Measurements from ENCODE around the gene C9orf72. TPM values are rescaled to one million over a fixed set of nuclear protein-coding genes. Genes with fewer than 3 reads are reported as not detected.
A peak's percentile ranks its signal among the peaks of the same experiment; 100 is the strongest.

Gene C9orf72
- total RNA-seq, 1 donor, result 6.5 TPM

DNA sequence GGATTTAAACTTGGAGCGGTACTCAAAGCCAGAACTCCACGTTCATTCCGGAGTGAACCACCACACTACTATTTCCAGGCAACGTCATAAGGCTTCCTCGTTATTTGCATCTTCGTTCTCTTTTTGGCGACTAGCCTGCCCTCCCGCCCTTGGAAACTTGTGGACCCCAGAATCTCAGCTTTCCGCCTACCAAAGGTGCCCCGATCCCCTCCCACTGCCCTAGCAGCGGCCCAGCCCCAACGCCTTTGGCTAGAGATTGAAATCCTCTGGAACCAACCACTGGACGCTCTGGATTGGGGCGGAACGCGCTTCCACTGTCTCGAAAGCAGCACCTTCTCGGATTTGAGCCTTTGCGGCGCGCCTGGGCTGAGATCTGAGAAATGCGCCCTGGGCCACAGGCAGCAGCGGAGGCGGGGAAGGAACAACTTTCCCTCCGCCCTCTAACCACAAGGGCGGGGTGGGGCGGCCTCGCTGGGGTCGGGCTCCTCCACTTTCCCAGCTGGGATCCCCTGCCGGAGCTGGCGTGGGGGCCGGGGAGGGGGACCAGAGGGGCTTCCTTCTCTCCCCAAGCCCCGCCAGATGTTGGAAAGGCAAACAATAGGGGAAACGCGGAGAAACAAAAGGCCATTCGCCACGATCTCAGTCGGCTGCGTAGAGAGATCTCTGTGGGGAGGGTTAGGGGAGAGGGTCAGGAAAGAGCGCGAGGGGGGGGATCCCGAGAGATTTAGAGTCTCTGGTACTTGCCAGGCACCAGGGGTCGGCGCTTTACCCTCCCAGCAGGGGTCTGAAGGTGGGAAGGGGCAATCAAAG is 45.0 kb downstream of the C9orf72 start:
- DNase-seq (ENCODE audit: insufficient read length, low spot score, missing footprints), result peak; percentile 78

DNA sequence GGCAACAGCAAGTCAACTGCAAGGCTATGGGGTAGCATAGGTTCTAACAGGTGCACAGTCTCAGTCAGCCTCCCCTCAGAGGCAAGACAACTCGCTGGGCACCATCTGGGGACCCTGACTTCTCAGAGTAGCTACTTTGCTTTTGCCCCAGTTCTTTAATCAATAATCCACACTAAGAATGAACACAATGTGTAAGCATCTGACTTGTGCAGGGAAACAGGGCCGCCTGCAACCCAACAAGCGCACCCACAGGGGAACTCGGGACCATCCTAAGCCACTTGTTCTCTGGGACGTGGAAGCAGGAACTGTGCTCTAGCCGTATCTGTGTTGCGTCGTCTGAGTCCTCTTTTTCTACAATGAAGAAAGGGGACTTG is 45.6 kb downstream of the C9orf72 start:
- H3K27ac ChIP-seq (ENCODE audit: low read depth, low read length), result no peak overlapping the region
- peaks cover 39% of the 10 kb centered on the region for H3K27me3 ChIP-seq (ENCODE audit: insufficient read depth, low read length)
- H3K36me3 ChIP-seq (ENCODE audit: insufficient read depth, low read length), result no peaks in the 10 kb centered on the region
- DNase-seq (ENCODE audit: insufficient read length, low spot score, missing footprints), result no peak
- H3K79me2 ChIP-seq (ENCODE audit: insufficient read depth, low read length), result no peaks in the 10 kb centered on the region
- no peaks in the 10 kb centered on the region for H4K20me1 ChIP-seq (ENCODE audit: insufficient read depth, low read length)
- no peak overlapping the region for H3K4me3 ChIP-seq (ENCODE audit: insufficient read depth, low read length)
- H3K4me1 ChIP-seq (ENCODE audit: insufficient read depth, low read length), result peaks cover 10% of the 10 kb centered on the region
- H2AFZ ChIP-seq (ENCODE audit: low read length), result no peak overlapping the region
- TF ChIP-seq, protein P1, sequence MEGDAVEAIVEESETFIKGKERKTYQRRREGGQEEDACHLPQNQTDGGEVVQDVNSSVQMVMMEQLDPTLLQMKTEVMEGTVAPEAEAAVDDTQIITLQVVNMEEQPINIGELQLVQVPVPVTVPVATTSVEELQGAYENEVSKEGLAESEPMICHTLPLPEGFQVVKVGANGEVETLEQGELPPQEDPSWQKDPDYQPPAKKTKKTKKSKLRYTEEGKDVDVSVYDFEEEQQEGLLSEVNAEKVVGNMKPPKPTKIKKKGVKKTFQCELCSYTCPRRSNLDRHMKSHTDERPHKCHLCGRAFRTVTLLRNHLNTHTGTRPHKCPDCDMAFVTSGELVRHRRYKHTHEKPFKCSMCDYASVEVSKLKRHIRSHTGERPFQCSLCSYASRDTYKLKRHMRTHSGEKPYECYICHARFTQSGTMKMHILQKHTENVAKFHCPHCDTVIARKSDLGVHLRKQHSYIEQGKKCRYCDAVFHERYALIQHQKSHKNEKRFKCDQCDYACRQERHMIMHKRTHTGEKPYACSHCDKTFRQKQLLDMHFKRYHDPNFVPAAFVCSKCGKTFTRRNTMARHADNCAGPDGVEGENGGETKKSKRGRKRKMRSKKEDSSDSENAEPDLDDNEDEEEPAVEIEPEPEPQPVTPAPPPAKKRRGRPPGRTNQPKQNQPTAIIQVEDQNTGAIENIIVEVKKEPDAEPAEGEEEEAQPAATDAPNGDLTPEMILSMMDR (IDR thresholded peaks at IDR 0.05; ENCODE audit: extremely low read depth, low read depth, low read length), result no peak
- no peaks in the 10 kb centered on the region for H3K9me3 ChIP-seq (ENCODE audit: low read depth, low read length)
- peak overlapping the region; percentile 93 for H3K4me2 ChIP-seq (ENCODE audit: insufficient read depth, low read length)

More for the DNA sequence above, 45.0 kb downstream of the C9orf72 start:
- H3K27me3 ChIP-seq (ENCODE audit: insufficient read depth, low read length), result peaks cover 39% of the 10 kb centered on the region
- peaks cover 10% of the 10 kb centered on the region for H3K4me1 ChIP-seq (ENCODE audit: insufficient read depth, low read length)
- H2AFZ ChIP-seq (ENCODE audit: low read length), result peak overlapping the region; percentile 57
- peak overlapping the region; percentile 93 for H3K4me2 ChIP-seq (ENCODE audit: insufficient read depth, low read length)
- no peaks in the 10 kb centered on the region for H3K79me2 ChIP-seq (ENCODE audit: insufficient read depth, low read length)
- peak overlapping the region; percentile 68 for H3K4me3 ChIP-seq (ENCODE audit: insufficient read depth, low read length)
- TF ChIP-seq, protein P1 (IDR thresholded peaks at IDR 0.05; ENCODE audit: extremely low read depth, low read depth, low read length), result no peak
- no peaks in the 10 kb centered on the region for H3K36me3 ChIP-seq (ENCODE audit: insufficient read depth, low read length)
- no peaks in the 10 kb centered on the region for H4K20me1 ChIP-seq (ENCODE audit: insufficient read depth, low read length)
- H3K27ac ChIP-seq (ENCODE audit: low read depth, low read length), result no peak overlapping the region
- no peaks in the 10 kb centered on the region for H3K9me3 ChIP-seq (ENCODE audit: low read depth, low read length)

DNA sequence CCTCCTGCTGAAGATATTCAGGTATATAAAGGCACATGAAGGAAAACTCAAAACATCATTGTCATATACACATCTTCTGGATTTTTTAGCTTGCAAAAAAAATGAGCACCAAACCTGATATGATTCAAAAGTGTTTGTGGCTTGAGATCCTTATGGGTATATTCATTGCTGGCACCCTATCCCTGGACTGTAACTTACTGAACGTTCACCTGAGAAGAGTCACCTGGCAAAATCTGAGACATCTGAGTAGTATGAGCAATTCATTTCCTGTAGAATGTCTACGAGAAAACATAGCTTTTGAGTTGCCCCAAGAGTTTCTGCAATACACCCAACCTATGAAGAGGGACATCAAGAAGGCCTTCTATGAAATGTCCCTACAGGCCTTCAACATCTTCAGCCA is 49.0 kb downstream of the C9orf72 start, which contains the start of gene IFNK:
IFNK (plus strand) TSS at position 55 of the 400 bp plus-strand sequence; CDS start at position 102, 47 bp downstream.
- TF ChIP-seq, protein P1 (IDR thresholded peaks at IDR 0.05; ENCODE audit: extremely low read depth, low read depth, low read length), result no peak
- H2AFZ ChIP-seq (ENCODE audit: low read length), result no peak within 1 kb of the TSS
- peaks cover 8% of the 10 kb centered on the region for H3K4me1 ChIP-seq (ENCODE audit: insufficient read depth, low read length)
- no peaks in the 10 kb centered on the region for H3K36me3 ChIP-seq (ENCODE audit: insufficient read depth, low read length)
- no peak within 1 kb of the TSS for H3K27ac ChIP-seq (ENCODE audit: low read depth, low read length)
- H4K20me1 ChIP-seq (ENCODE audit: insufficient read depth, low read length), result no peaks in the 10 kb centered on the region
- DNase-seq (ENCODE audit: insufficient read length, low spot score, missing footprints), result no peak
- no peaks in the 10 kb centered on the region for H3K79me2 ChIP-seq (ENCODE audit: insufficient read depth, low read length)
- peaks cover 31% of the 10 kb centered on the region for H3K27me3 ChIP-seq (ENCODE audit: insufficient read depth, low read length)
- H3K4me2 ChIP-seq (ENCODE audit: insufficient read depth, low read length), result no peak within 1 kb of the TSS
- no peaks in the 10 kb centered on the region for H3K9me3 ChIP-seq (ENCODE audit: low read depth, low read length)
- no peak within 1 kb of the TSS for H3K4me3 ChIP-seq (ENCODE audit: insufficient read depth, low read length)

DNA sequence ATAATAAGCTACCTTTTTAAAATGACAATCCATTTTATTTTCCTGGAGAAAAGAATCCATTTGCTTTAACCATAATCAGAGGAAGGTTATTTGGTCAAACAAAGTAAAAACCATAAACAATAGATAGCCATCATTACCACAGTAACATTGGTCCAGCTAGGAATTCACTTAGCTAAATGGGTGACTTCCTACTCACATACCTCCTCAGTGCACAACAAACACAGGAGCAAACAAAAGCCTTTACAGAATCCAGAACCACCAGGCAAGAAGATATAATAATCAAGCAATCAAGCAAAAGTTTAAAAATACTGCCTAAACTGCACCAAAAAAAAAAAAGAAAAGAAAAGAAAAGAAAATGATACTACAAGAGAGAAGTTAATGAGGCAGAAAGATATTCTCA is 50.1 kb downstream of the C9orf72 start:
- Histone ChIP-seq H3K27me3 (ENCODE audit: insufficient read depth, low read length) (peaks cover 23% of the 10 kb centered on the region), H3K4me1 (ENCODE audit: insufficient read depth, low read length) (no peaks in the 10 kb centered on the region), H3K36me3 (ENCODE audit: insufficient read depth, low read length) (no peaks in the 10 kb centered on the region), H2AFZ (ENCODE audit: low read length) (no peak overlapping the region), H3K27ac (ENCODE audit: low read depth, low read length) (no peak overlapping the region), H3K4me3 (ENCODE audit: insufficient read depth, low read length) (no peak overlapping the region), H3K4me2 (ENCODE audit: insufficient read depth, low read length) (no peak overlapping the region), H4K20me1 (ENCODE audit: insufficient read depth, low read length) (no peaks in the 10 kb centered on the region), H3K79me2 (ENCODE audit: insufficient read depth, low read length) (no peaks in the 10 kb centered on the region), H3K9me3 (ENCODE audit: low read depth, low read length) (no peaks in the 10 kb centered on the region)
- DNase-seq (ENCODE audit: insufficient read length, low spot score, missing footprints), result peak; percentile 73
- TF ChIP-seq, protein P1 (IDR thresholded peaks at IDR 0.05; ENCODE audit: extremely low read depth, low read depth, low read length), result no peak
